HG03469 (cell line): ENCODE measurements around the gene PKM.

Source experiments
- ATAC-seq: cut with Tn5 transposase; IDR thresholded peaks from one replicate; pipeline ENCODE4 v1.9.1; 2021; ENCODE audit warnings: mild to moderate bottlenecking, moderate library complexity, moderate number of reproducible peaks; ENCODE audit not compliant: unreplicated experiment

The PKM gene

DNA sequence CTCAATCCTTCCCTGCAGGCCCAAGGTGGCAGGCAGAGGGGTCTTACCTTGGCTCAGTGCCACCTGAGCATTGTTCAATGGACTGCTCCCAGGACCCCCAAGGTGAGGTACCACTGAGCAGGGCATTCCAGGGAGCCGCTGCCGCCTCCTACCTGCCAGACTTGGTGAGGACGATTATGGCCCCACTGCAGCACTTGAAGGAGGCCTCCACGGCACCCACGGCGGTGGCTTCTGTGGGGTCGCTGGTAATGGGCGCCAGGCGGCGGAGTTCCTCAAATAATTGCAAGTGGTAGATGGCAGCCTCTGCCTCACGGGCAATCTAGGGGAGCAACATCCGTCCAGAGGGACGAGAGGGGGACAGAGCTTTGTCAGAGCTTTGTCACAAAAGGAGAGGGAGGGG, 28.7 kb downstream of the PKM start:
- ATAC-seq, result no peak

DNA sequence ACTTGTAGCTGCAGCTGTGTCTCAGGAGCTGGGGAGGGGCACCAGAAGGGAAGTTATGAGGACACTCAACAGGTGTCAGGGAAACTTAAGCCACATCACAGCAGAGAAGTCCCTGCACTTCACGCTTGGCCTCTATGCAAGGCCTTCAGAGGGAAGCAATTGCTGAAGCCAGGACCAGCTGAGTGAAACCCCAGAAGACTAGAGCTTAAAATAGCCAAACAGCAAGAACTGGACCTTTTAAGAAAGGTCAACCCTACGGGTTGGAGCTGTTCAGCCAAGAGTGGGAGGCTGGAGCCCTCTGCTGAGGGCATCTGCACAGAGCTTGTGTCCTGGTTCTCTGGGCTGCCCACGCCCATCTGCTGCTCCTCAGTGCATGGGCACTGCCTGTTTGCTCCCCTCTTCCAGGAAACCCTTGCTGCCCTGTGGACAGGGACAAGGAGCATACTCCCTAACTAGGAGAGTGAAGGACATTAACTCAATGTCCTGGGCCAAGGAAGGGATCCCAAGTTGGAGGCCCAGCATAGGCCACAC, 29.5 kb downstream of the PKM start:
- ATAC-seq, result no peak

DNA sequence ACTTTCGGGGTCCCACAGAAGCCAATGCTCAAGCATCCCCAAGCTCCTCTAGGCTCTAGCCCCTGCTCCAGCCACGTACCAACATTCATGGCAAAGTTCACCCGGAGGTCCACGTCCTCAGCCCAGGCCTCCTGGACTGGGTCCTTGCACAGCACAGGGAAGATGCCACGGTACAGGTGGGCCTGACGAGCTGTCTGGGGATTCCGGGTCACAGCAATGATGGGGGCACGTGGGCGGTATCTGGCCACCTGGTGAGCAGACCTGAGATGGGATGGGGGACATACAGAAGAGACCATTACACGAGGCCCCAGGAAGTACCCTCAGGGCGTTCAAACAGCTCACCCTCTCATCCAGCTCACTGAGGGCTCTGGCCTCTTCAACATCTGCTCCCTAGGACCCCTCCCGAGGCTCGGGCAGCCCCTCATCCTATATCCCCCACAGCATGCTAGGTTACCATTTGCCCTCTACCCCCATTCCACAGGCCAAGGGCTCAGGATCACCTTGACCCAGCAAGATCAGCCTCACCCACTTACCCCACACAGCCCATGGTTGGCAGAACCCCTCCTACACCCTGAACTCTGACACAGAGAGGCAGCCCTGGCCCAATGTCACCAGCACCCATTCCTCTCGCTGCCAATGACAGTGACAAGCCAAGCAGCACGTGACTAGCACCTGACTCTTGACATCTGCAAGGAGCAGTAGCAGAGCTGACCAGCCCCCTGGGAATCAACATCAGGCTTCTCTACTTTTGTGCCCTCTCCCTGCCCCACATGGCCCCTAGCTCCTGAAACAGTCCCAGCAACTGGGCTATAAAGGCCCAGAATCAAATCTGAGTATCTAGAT, 30.4 kb downstream of the PKM start:
- no peak for ATAC-seq

DNA sequence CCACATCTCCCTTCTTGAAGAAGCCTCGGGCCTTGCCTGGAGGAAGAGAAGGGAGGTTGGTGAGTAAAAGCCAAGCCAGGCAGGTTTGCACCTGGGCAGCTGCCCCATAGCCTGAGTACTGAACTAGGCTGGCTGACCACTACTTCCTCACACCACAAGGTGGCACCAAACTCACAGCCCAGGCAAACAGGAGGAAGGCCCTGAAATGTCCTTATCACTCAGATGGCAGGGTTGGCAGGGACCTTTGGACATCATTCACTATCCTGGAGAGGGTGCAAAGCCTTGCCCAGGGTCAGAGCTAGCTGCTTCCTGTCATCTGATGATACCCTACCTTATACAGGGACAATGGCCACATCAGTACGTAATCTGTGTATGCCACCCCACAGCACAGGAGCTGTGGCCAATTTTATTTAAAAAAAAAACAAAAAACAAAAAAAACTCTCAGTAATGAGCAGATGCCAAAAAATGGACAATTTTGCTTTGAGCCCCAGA, 31.2 kb downstream of the PKM start:
- ATAC-seq, result no peak

DNA sequence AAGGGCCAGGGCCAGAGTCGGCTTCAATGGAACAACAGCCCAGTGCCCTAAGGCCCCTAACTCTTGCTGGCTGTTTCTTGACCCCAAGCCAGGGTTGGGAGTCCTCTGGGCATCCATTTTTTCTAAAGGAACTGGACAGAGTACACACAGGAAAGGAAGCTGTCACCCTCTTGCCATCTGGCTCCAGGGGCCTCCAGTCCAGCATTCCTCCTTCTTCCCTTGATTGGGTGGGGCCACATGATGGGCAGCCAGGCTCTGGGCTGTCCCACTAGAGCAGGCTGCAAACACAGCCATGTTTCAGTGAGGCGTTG, 31.8 kb downstream of the PKM start:
- no peak for ATAC-seq

DNA sequence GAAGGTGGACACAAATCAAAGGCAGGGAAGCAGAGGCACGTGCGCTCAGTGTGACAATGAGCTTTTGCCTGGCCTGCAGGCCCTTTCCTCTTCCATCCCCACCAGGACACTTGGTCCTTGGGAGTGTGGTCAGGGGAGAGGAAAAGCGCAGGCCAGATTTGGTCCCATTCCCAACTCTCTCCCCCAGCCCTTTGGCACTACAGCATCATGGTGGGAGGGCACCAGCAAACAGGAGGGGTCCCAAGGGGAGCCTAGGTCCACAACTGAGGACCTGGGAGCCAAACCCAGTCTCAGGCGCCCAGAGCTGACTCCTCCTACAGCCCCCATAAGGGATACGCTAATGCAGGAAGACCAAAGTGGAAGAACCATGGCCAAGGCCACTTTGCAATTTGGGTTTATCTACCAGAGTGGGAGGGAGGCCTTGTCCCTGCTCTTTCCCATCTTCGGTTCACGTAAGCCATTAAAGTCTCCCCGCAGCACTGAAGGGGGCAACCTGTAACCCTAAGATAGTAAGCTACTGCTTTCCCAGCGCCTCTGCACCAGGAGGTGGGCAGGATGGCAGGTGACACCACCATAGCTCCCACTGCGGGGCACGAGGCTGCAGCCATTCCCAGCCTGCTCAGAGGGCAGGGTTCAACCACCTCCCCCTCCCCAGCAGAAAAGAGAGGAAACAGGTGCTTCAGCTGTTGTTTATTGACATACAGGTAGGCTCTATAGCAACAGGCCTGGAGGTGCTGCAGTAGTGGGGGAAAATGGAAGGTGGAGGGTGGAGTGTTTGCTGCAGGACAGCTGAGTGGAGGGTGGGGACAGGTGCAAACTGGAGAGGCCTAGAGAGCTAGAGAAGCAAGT, 32.4 kb downstream of the PKM start:
- ATAC-seq, result no peak

DNA sequence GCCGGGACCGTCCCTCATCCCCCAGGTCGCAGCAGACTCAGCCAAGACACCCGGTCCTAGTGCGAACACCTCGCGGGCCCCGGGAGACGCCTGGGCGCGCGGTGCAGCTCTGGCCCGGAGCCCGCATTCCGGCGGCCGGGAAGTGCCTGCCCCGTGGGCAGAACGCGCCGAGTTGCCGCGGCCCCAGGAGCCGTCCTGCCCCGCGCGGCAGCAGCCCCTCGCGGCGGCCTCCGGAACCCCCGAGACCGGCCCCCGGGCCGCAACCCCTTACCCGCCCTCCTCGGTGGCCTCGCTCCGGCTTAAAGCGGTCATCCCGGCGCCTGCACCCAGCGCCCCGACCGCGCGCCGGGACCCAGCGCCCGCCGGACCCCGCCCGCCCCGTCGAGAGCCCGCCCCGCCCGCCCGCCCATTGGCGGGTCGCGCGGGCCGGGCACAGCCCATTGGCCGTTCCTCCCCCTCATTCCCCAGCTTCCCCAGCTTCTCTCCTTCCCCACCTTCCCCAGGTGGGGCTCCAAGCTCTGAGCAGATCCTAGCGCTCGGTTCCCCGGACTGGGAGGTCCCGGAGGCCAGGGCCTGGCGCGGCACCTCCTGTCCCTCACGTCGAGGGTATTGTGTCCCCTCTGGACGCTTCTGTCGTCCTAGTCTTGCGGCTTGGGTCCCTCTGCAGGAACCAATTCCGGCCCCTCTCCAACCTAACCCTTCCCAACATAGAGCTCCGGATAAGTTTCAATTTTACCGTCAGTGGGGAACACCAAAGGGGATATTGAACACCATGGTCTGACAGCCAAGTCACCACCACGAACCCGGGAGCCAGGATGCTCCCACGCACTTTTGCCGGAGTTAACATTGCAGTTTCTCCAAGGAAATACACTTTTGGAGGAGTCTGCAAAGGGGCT, 33.3 kb downstream of the PKM start, which contains the start of gene GRAMD2A:
Gene GRAMD2A, minus strand, starts transcription at position 328 of the 896 bp plus-strand sequence.
- ATAC-seq, result no peak

DNA sequence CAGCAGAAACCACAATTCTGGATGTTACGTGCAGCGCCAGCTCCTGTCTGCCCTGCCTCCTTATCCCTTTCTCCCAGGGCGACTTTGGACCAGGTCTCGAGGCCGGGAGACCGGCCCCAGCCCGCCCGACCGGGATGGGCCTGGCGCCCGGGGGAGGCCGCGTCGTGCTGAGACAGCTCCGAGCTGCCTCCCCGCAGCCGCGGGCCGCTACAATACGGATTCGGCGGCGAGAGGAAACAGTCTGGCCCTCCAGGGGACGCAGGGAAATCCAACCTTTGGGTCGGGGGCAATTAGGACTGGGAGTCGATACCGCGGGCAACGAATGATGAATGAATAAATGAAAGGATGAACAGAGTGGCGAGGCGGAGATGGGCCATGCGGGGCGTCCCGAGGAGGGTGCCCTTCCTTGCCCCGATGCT, 33.9 kb downstream of the PKM start:
- no peak for ATAC-seq

DNA sequence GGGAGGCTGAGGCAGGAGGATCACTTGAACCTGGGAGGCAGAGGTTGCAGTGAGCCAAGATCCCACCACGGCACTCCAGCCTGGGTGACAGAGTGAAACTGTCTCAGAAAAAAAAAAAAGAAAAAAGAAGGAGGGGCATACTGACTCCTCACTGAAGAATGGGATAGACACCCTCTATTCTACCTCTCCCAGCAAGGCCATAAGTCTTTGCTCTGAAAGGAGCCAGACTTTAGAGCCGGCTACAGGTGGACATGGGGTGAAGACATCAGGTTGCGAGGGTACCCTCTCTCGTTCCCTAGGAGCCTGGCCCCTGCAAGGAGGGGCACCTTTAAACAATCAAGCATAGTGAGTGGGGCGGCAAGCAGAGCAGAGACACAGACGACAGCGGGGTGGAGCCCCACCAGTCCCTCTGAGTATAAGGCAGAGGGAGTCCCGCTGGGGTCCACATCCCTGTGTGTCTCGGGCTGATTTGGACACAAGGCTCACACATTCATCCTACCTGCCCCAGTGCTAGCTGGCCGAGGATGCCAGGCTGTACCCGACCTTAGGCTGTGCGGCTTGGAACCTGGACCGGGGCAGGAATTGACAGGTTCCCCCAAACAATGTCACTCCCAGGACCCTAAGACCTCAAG, 34.5 kb downstream of the PKM start:
- no peak for ATAC-seq

DNA sequence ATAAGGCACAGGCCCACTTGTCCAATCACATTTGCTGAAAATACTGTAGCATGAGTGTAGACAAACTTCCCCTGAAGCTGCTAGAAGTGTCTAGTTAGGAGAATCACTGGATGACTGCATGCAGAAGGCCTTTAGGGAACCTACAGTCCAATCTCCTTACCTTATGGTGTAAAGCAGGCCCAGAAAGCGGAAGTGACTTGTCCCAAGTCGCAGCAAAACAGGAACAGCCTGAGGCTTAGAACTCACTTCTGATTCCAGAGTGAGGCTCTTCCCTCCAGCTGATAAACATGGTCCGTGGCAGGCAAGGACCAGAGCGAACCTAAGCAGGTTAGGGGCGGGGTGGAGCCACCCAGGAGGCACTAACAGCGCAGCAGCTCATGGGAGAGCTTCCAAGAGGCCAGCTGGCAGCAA, 35.9 kb downstream of the PKM start:
- no peak for ATAC-seq

DNA sequence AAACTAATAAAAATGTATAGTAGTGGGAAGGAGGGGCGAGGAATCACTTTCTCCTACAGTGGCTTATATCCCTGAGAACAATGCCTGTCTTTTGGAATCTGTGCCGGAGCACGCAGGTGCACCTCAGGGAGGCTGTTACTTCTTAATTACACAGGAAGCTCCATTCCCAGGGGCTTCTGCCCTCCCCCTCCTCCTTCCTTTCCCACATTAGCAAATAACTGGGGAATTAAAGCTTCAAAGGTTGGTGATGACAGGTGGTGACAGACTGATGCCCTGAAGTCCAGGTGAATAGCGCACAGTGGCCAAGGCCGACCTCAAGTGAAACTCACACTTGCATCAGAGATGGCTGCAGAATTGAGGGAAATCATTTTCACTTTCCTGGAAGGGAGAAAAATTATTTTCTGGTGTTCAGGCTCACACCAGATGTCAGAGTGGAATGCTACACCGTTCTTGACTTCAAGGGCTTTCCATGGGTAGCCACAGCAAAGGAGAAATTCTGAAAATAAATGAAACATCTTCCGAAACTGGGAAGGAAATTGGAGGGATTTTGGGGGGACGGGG, 37.1 kb downstream of the PKM start:
- no peak for ATAC-seq

DNA sequence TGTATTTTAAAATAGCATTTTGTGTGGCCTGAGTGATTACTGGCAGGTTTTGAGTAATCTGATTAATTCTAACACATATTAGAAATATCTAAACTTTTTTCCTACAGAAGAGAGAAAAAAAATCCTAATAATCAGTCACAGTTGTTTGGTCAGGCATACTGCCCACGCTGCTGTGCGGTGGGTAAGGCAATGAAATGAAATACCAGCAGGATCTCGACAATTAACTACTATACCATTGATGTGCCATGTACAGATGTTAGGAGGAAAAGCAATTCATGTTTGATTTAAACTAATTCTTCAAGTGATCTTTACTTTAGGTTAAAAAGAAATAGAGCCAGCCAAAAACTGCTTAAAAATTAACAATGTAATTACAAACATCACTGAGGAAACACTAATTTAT, 38.6 kb downstream of the PKM start:
- ATAC-seq, result no peak

DNA sequence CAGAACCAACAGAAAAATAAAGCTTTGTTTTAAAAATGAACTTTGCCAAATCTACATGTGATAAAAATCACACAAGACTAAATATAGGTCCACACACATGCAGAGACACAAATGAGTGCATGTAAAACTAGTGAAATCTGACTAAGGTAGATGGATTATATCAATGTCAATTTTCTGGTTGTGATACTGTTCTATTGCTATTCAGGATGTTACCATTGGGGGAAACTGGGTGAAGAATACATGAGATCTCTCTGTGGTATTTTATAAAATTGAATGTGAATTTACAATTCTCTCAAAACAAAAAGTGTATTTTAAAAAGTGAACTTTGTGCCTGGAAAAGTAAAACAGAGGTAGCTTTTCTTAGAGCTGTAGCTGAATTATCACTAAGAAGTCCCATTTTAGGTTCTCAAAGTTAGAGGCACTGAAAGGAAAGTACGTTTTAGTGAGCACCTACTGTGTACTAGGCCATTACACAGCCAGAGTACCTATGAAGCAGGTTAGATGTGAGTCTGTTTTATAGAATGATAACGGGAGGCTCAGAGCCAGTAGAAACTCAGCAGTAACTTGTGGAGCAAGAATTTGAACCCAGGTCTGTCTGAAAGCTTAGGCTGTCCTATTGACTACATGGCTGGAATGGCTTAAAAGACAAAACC, 41.6 kb downstream of the PKM start:
- no peak for ATAC-seq

DNA sequence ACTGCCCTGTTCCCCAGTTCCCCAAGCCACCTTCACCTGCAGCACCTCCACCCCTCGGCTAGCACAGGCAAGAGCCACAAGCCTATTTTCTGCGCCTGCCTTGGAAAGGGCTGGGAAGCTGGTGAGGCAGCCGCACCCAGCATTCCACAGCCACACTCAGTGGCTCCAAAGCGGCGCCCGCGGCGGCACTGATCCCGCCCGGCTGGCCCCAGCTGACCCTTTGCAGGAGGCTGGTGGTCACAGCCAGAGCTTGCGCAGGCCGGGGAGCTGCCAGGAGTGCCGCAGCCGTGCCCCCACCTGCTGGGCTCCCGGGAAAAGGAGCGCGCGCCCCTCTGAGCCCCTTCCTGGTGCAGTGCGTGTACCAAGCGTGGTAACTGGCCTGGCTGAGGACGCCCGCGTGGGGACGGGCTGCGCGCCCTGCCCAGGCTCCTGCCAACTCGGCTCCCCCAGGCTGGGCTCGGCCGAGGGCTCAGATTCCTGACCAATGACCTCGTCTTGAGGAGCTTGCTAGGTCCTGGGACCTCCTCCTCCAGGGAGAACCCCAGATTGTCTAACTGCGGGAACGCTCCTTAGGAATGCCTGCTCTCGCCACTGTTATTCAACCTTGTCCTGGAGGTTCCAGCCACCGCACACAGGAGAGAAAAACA, 46.7 kb downstream of the PKM start:
- no peak for ATAC-seq

DNA sequence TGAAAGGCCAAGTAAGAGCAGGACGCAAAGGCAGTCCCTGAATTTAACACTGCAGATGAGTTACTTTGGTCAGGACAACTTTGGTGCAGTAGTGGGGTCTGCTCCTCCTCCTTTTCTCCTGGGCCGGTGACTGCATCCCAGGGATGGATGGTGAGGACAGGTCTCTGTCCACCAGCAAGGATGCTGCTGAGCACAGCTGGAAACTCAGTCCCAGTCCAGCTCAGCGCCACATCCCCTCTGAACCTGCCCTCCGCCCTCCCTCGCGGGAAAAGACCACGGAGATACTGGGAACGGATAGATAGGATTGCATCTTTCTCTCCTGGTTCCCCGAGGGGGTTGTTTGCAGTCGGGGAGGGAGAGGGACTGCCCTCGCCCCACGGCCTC, 47.2 kb downstream of the PKM start:
- no peak for ATAC-seq

DNA sequence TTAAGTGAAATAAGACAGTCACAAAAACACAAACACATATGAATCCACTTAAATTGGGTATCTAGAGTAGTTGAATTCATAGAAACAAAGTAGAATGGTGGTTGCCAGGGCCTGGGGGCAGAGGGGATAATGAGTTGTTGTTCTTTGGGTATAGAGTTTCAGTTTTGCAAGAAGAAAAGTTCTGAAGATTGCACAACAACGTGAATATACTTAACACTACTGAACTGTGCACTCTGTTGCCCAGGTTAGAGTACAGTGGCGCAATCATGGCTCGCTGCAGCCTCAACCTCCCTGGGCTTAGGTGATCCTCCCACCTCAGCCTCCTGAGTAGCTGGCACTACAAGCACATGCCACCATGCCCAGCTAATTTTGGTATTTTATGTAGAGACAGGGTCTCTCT, 48.3 kb downstream of the PKM start:
- ATAC-seq, result no peak

DNA sequence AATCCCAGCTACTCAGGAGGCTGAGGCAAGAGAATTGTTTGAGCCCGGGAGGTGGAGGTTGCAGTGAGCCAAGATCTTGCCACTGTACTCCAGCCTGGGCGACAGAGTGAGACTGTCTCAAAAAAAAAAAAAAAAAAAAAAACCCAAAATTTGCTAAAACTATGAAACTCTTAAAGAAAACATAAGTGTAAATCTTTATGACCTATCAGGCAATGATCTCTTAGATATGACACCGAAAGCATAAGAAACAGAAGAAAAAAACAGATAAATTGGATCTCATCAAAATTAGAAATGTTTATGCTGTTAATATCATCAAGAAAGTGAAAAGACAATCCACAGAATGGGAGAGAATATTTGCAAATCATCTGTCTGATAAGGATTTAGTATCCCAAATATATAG, 48.7 kb downstream of the PKM start:
- ATAC-seq, result no peak

DNA sequence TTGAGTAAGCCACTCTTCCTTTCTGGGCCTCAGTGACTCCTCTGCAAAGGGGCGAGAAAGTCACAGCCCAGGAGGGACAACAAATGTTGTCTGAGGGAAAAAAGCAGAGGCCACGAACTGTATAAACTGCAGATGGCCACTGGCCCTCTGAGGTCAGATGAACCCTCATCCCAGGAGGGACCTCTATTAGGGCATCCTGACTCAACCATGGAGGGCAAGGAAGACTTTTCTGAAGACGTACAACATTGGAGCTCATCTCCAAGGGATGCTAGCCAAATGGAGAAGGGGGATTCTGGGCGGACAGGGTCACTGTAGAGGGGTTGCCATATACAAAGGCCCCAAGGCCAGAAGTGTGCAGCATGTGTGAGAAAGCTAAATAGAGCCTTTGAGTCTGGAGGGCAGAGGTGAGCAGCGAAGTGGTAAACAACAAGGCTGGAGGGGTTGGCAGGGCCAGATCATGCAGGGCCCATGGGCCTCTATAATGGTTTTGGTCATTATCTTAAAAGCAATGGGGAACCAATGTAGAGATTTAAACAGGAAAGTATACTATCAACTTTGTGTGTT, 50.1 kb downstream of the PKM start:
- ATAC-seq, result no peak
